Panc1 (cell line): ENCODE data around the gene MAP3K21. TPM values are rescaled to one million over a fixed set of nuclear protein-coding genes. Genes with fewer than 3 reads are reported as not detected.

ENCODE experiments used
- ATAC-seq: fragments of 200-7000 bp; cut with Tn5 transposase; 2 replicates; pipeline ENCODE4 v1.9.1; 2020; ENCODE audit warnings: mild to moderate bottlenecking, moderate library complexity
- BruUV-seq: library from RNA; stranded (reverse); fragments of 400-500 nt; replicated peaks from 2 replicates; lab custom pipeline; 2021; lab: Mats Ljungman, UMichigan
- CTCF ChIA-PET: fragments of 300-600 bp; sonication (Branson Sonifier 250); formaldehyde crosslinking; loops from one replicate; lab custom pipeline; 2022; ENCODE audit warnings: antibody characterized with exemption; lab: Charles Lee
- POLR2A ChIA-PET: fragments of 300-600 bp; sonication (Branson Sonifier 250); formaldehyde crosslinking; loops from one replicate; lab custom pipeline; 2022; ENCODE audit warnings: antibody characterized with exemption; lab: Charles Lee
- DNase-seq: peaks from one replicate; pipeline ENCODE4 v3.0.0-alpha.2; 2010; ENCODE audit warnings: low read depth, low spot score
- H3K27ac ChIP-seq: 2 replicates; pipeline ENCODE4 v1.5.1; 2011; ENCODE audit warnings: mild to moderate bottlenecking, low read length, inconsistent platforms
- H3K27me3 ChIP-seq: fragments of 200-500 bp; sonication (Bioruptor generic); 2 replicates; pipeline ENCODE4 v1.6.0; 2014; ENCODE audit warnings: low read length, inconsistent platforms; ENCODE audit not compliant: control insufficient read depth, insufficient read depth
- H3K36me3 ChIP-seq: fragments of 200-500 bp; sonication (Bioruptor generic); 2 replicates; pipeline ENCODE4 v1.5.1; 2014; ENCODE audit warnings: inconsistent platforms, mild to moderate bottlenecking, low read length, moderate library complexity; ENCODE audit not compliant: control insufficient read depth, insufficient read depth
- H3K4me1 ChIP-seq: 2 replicates; pipeline ENCODE4 v1.5.1; 2011; ENCODE audit warnings: inconsistent platforms, mild to moderate bottlenecking, low read length, moderate library complexity; ENCODE audit not compliant: control insufficient read depth, insufficient read depth
- H3K4me3 ChIP-seq, 2 experiments: 2 replicates each; pipeline ENCODE4 v1.5.1; 2011 to 2012; ENCODE audit warnings: low read depth in 2 of 2, low read length in 2 of 2, mild to moderate bottlenecking in 2 of 2, inconsistent platforms in 1 of 2, moderate library complexity in 1 of 2
- H3K9me3 ChIP-seq: fragments of 200-500 bp; sonication (Bioruptor generic); 2 replicates; pipeline ENCODE4 v1.5.1; 2014; ENCODE audit warnings: low read depth, mild to moderate bottlenecking, inconsistent platforms, low read length, moderate library complexity; ENCODE audit not compliant: control insufficient read depth, insufficient read depth
- CTCF ChIP-seq: fragments of 450-650 bp; IDR thresholded peaks from 2 replicates; pipeline ENCODE4 v1.5.1; 2017; ENCODE audit warnings: mild to moderate bottlenecking
- POLR2AphosphoS5 ChIP-seq: IDR thresholded peaks from 2 replicates; pipeline ENCODE4 v1.6.1; 2012; ENCODE audit warnings: mild to moderate bottlenecking, low read depth, low read length, moderate library complexity
- SIN3A ChIP-seq: IDR thresholded peaks from 2 replicates; pipeline ENCODE4 v1.6.1; 2012; ENCODE audit warnings: low read depth, mild to moderate bottlenecking, low read length, moderate library complexity, borderline replicate concordance; ENCODE audit not compliant: insufficient read depth
- TCF7L2 ChIP-seq: IDR thresholded peaks from 2 replicates; pipeline ENCODE4 v1.6.1; 2011; ENCODE audit warnings: mild to moderate bottlenecking, low read depth, low read length, inconsistent platforms
- in situ Hi-C: cut with HindIII; loops from 2 replicates; pipeline ENCODE4 v1.10.0; 2016; ENCODE audit warnings: low sequenced_read_pairs, low pct_unique_long_range_greater_than_20kb
- intact Hi-C: fragments of 100-400 bp; cut with micrococcal nuclease; formaldehyde crosslinking; loops from one replicate; pipeline ENCODE4 v1.10.0; 2022; ENCODE audit not compliant: unreplicated experiment
- total RNA-seq: library from RNA; stranded (reverse); gene quantifications from one replicate; pipeline ENCODE4 v1.2.1, GENCODE V29; 2021; ENCODE audit not compliant: unreplicated experiment
- TF ChIP-seq, protein P1 (sequence below), 2 experiments: IDR thresholded peaks; 2 replicates each; pipeline ENCODE4 v1.6.1; 2011 to 2012; ENCODE audit warnings: low read depth in 2 of 2, control low read depth in 1 of 2, low read length in 1 of 2, mild to moderate bottlenecking in 1 of 2, moderate library complexity in 1 of 2; ENCODE audit not compliant: insufficient read depth in 1 of 2

MAP3K21 gene
- total RNA-seq, 1 experiment from 2014 or later, result 3.1 TPM

DNA sequence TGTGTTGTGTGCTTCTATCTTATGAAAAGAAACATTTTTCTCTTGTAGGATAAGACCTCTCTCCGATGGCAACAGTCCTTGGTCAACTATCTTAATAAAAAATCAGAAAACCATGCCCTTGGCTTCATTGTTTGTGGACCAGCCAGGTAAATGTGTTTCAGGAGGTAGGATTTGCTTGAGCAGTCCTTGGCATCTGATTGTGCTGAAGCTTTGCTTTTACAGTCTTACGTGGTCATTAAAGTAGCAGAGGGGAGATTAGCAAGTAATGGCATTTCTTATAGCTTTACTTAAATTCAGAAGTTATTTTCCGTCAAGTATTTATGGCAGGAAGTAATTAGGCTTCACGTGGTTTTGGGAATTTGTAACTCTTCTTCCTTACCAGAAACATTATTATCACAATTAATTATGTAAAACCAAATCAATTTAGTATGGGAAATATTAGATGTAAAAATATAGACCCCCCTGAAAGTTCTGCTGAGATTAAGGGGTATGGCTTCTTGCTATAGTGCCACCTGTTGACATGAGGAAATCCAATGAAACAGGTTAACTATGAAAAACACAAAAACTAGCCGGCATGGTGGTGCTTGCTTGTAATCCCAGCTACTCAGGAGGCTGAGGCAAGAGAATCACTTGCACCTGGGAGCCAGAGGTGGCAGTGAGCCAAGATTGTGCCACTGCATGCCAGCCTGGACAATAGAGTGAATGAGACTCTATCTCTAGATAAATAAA lies 49.0 kb downstream of the MAP3K21 start:
- no peak overlapping the region for H3K4me3 ChIP-seq
- no peak overlapping the region for H3K27ac ChIP-seq
- H3K4me1 ChIP-seq, result no peaks in the 10 kb centered on the region
- POLR2A ChIA-PET, result no interaction called here
- no peak for DNase-seq
- no peak for TF ChIP-seq TCF7L2
- peak; percentile 23; the same call in 1 of the 2 replicates for TF ChIP-seq CTCF
- BruUV-seq, result no TSS peak
- no peak for ATAC-seq
- intact Hi-C loops (no loop called here), in situ Hi-C loops (no loop called here)
- no peaks in the 10 kb centered on the region for H3K27me3 ChIP-seq
- H3K9me3 ChIP-seq, result no peaks in the 10 kb centered on the region
- H3K36me3 ChIP-seq, result no peaks in the 10 kb centered on the region
- CTCF ChIA-PET, result no interaction called here

- H3K27ac ChIP-seq, result no peak overlapping the region
- TF ChIP-seq POLR2AphosphoS5 (no peak), SIN3A (no peak), CTCF (no peak), TCF7L2 (no peak)
- TF ChIP-seq, protein P1, sequence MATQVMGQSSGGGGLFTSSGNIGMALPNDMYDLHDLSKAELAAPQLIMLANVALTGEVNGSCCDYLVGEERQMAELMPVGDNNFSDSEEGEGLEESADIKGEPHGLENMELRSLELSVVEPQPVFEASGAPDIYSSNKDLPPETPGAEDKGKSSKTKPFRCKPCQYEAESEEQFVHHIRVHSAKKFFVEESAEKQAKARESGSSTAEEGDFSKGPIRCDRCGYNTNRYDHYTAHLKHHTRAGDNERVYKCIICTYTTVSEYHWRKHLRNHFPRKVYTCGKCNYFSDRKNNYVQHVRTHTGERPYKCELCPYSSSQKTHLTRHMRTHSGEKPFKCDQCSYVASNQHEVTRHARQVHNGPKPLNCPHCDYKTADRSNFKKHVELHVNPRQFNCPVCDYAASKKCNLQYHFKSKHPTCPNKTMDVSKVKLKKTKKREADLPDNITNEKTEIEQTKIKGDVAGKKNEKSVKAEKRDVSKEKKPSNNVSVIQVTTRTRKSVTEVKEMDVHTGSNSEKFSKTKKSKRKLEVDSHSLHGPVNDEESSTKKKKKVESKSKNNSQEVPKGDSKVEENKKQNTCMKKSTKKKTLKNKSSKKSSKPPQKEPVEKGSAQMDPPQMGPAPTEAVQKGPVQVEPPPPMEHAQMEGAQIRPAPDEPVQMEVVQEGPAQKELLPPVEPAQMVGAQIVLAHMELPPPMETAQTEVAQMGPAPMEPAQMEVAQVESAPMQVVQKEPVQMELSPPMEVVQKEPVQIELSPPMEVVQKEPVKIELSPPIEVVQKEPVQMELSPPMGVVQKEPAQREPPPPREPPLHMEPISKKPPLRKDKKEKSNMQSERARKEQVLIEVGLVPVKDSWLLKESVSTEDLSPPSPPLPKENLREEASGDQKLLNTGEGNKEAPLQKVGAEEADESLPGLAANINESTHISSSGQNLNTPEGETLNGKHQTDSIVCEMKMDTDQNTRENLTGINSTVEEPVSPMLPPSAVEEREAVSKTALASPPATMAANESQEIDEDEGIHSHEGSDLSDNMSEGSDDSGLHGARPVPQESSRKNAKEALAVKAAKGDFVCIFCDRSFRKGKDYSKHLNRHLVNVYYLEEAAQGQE (IDR thresholded peaks at IDR 0.05; ENCODE audit: insufficient read depth in 1 of 2, low read depth in 2 of 2, low read length in 1 of 2), result no peak
- no peaks in the 10 kb centered on the region for H3K36me3 ChIP-seq
- ChIA-PET POLR2A (no interaction called here), CTCF (no interaction called here)
- H3K4me1 ChIP-seq, result no peaks in the 10 kb centered on the region
- BruUV-seq, result no TSS peak
- intact Hi-C loops (no loop called here), in situ Hi-C loops (no loop called here)
- no peak overlapping the region for H3K4me3 ChIP-seq
- H3K9me3 ChIP-seq, result no peaks in the 10 kb centered on the region
- H3K27me3 ChIP-seq, result no peaks in the 10 kb centered on the region
- ATAC-seq (no peak), DNase-seq (no peak)
These were observed 52.4 kb downstream of the MAP3K21 start for GRCh38 chr1:233379869-233380438.
